ENCODE results near the gene CDH13.

The CDH13 gene

GRCh38 chr16:83830769-83831455, 1204.1 kb downstream of the CDH13 start:
- DNase-seq: no peak

GRCh38 chr16:83831456-83831987, 1204.8 kb downstream of the CDH13 start:
- DNase-seq: no peak

DNA sequence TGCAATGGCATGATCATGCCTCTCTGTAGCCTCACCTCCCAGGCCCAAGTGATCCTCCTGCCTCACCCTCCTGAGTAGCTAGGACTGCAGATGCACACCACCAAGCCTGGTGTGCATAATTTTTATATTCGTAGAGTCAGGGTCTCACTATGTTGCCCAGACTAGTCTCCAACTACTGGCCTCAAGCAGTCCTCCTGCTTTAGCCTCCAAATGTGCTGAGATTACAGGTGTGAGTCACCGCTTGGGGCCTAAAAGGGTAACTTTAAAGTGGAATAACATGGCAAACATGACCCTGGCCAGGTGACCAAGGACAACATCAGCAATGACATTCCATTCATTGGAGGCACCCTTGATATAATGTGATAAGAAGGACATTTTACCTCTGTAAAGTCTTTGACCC, 1207.2 kb downstream of the CDH13 start:
- DNase-seq: no peak

DNA sequence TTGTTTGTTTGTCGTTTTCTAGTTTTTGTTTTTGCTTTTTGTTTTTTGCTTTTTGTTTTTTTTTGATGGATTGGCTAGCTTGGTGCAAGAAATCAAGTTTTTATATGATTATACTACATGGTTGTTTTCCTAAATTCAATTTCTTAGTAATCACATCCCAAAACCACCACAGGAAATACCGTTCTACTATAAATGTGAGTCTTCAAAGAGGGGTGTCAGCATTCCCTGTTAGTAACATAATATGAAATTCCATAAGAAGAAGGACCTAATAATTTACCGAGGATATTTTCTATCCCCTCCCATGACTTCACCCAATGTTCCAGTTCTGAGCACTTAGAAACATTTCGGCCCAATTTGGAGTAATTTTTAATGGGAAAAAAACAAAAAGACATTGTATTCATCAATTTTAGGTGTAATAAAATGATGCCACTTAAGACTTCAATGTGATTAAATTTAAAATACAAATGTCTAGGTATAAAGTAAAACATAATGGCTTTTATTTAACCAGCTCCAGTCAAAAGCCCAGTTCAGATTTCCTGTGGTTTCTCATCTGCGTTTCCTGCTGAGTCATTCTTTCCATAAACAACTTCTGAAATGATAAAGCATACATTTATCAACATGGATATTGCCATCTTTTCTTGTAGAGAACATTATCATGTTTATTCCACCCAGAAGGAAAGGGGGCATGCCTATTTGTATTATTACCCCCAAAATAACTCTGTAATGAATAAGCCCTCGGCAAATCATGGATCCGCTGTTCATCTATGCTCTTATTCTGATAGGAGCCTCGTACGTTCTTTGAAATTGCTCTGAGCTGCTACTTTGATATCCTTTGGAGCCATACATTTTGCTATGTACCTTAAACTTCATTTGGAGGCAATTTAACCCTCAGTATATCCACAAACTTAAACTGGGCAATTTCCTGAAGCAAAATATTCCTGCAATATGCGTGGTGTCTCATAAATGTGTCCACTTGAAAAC, 1209.1 kb downstream of the CDH13 start:
- no peak for DNase-seq

- no peak for DNase-seq
These were observed 1210.8 kb downstream of the CDH13 start for GRCh38 chr16:83837566-83837965.

- DNase-seq: no peak
These were observed 1211.4 kb downstream of the CDH13 start for GRCh38 chr16:83838151-83838550.

- no peak for DNase-seq
These were observed 1212.8 kb downstream of the CDH13 start for GRCh38 chr16:83839561-83839960.

GRCh38 chr16:83840060-83840617, 1213.4 kb downstream of the CDH13 start:
- no peak for DNase-seq

DNA sequence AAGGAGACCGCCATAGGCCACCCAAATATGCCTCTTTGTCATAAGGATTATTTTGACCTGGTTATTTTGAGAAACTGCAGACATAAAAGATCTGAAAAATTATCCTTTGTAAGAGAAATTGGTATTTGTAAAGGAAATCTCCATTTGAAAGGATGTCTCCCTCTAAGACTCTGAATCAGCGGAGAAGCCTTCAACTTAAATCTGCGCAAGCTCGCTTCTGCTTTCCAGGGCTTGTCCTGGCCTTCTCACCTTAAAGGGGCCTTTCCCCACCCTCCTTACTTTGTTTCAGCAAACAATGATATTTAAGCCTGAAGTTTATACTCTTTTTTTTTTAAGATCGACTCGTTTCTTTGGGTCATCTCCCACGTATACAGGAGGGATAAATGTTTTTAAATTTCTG, 1215.5 kb downstream of the CDH13 start:
- DNase-seq: peak; percentile 38

- DNase-seq: peak; percentile 50
These were observed 1216.2 kb downstream of the CDH13 start for GRCh38 chr16:83842756-83843507.

DNA sequence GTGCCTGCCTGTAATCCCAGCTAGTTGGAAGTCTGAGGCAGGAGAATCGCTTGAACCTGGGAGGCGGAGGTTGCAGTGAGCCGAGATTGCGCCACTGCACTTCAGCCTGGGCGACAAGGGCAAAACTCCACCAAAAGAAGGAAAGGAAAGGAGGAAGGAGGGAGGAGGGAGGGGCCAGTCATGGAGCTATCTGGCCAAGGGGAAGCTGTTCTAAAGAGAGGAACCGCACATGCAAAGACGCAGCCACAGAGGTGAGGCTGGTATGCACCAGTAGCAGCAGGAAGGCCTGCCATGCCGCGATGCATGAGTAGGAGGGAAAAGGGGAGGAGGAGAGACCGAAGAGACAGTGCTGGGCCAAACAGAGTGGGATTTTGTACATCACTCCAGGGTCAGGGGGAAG, 1216.9 kb downstream of the CDH13 start:
- peak; percentile 52 for DNase-seq

DNA sequence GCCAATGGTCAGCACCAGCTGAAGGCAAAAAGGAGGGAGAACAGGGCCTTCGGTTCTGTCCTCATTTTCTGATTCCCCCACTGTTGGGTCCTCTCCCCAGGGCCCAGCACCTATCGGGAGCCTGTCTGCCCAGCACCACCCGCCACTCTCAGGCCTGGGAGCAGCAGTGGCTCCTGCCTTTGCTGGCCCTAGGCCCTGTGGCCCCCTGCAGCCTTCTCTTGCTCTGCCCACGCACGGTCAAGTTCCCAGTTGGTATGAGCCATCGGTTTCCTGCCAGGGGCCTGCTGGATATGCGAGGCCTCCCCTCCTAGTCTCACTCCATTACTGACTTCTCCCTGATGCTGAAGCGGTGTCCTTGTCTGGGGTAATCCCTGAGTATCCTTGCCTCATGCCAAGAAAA, 1218.5 kb downstream of the CDH13 start:
- peak; percentile 38 for DNase-seq

- peak; percentile 59 for DNase-seq
These were observed 1220.8 kb downstream of the CDH13 start for GRCh38 chr16:83847371-83848225.

DNA sequence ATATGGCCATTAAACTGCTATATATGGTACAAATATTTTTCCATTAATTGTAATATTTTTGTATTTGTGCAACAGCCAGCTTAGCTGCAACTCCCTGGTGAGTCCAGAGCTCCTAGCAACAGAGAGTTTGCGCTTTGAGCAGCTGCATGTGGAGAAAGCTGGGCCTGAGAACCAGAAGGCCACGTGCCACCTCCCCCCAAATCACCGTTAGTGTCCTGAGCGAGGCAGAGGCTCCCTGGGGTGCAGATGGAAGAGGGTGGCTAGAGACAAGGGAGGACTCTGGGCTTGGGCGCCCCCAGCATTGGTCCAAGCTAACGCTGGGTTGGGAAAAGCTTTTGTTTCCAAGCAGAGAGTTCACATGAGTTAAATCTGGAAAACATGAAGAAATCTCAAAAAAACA, 1222.7 kb downstream of the CDH13 start:
- DNase-seq: peak; percentile 29
